HFFc6 (cell line): ENCODE results near the gene RHBDD1. TPM values are rescaled to one million over a fixed set of nuclear protein-coding genes. Genes with fewer than 3 reads are reported as not detected.

Source experiments
- DNase-seq: peaks from one replicate; pipeline ENCODE4 v3.0.0-alpha.2; 2018
- H3K27ac Mint-ChIP-seq: 2 replicates; pipeline ENCODE4 v1.8.0; 2020; ENCODE audit warnings: mild to moderate bottlenecking, mixed read lengths
- H3K27me3 Mint-ChIP-seq: 2 replicates; pipeline ENCODE4 v1.8.0; 2021; ENCODE audit warnings: mild to moderate bottlenecking, moderate library complexity, mixed read lengths; ENCODE audit not compliant: insufficient read depth
- H3K36me3 Mint-ChIP-seq: 2 replicates; pipeline ENCODE4 v1.8.0; 2021; ENCODE audit warnings: low read depth, mixed read lengths
- H3K4me1 Mint-ChIP-seq: 2 replicates; pipeline ENCODE4 v1.8.0; 2020; ENCODE audit warnings: low read depth, mixed read lengths
- H3K4me3 Mint-ChIP-seq: 2 replicates; pipeline ENCODE4 v1.8.0; 2020; ENCODE audit warnings: mild to moderate bottlenecking, moderate library complexity, mixed read lengths
- H3K9me3 Mint-ChIP-seq: 2 replicates; pipeline ENCODE4 v1.8.0; 2020; ENCODE audit warnings: mild to moderate bottlenecking, mixed read lengths
- CTCF ChIP-seq: fragments of 200-600 bp; sonication (generic); IDR thresholded peaks from 2 replicates; pipeline ENCODE4 v1.5.0; 2021; ENCODE audit warnings: antibody characterized with exemption, mild to moderate bottlenecking
- total RNA-seq, 6 experiments: library from RNA; stranded (reverse); fragmentation: NEBNext Ultra II Directional; extraction: Animal tissue kit (Norgen Biotek cat#: 25700); gene quantifications; 2 replicates in 1 of 6; 3 replicates in 5 of 6; pipeline ENCODE4 v1.2.3, GENCODE V29; 2021

The RHBDD1 gene
- total RNA-seq, 6 experiments from 2014 or later: 34.3 to 50.7 (median 42.3) TPM

GRCh38 chr2:226883296-226883795 is 47.5 kb downstream of the RHBDD1 start:
- Mint-ChIP-seq H3K9me3 (peaks cover 5% of the 10 kb centered on the region), H3K4me1 (peaks cover 59% of the 10 kb centered on the region), H3K27ac (no peak overlapping the region), H3K4me3 (no peak overlapping the region), H3K27me3 (no peaks in the 10 kb centered on the region), H3K36me3 (peaks cover 48% of the 10 kb centered on the region)
- TF ChIP-seq CTCF: no peak
- DNase-seq: no peak

- DNase-seq: no peak
These were observed 48.3 kb downstream of the RHBDD1 start for GRCh38 chr2:226884166-226884565.

GRCh38 chr2:226885769-226886435 is 50.0 kb downstream of the RHBDD1 start:
- Mint-ChIP-seq H3K36me3 (peaks cover 36% of the 10 kb centered on the region), H3K4me3 (peak overlapping the region; percentile 55; the same call in 1 of the 2 replicates), H3K27ac (peak overlapping the region; percentile 83), H3K4me1 (peaks cover 79% of the 10 kb centered on the region), H3K27me3 (no peaks in the 10 kb centered on the region), H3K9me3 (peaks cover 5% of the 10 kb centered on the region)
- TF ChIP-seq CTCF: no peak
- DNase-seq: no peak

More at GRCh38 chr2:226884166-226884565, 48.3 kb downstream of the RHBDD1 start:
- peaks cover 5% of the 10 kb centered on the region for H3K9me3 Mint-ChIP-seq
- TF ChIP-seq CTCF: no peak
- H3K4me3 Mint-ChIP-seq: no peak overlapping the region
- peaks cover 67% of the 10 kb centered on the region for H3K4me1 Mint-ChIP-seq
- H3K27me3 Mint-ChIP-seq: no peaks in the 10 kb centered on the region
- H3K27ac Mint-ChIP-seq: no peak overlapping the region
- H3K36me3 Mint-ChIP-seq: peaks cover 44% of the 10 kb centered on the region

GRCh38 chr2:226887940-226888339 is 52.1 kb downstream of the RHBDD1 start:
- Mint-ChIP-seq H3K9me3 (no peaks in the 10 kb centered on the region), H3K36me3 (peaks cover 22% of the 10 kb centered on the region), H3K27me3 (no peaks in the 10 kb centered on the region), H3K4me3 (peak overlapping the region; percentile 78), H3K27ac (peak overlapping the region; percentile 94), H3K4me1 (peaks cover 91% of the 10 kb centered on the region)
- peak; percentile 80 for DNase-seq
- no peak for TF ChIP-seq CTCF

- H3K4me1 Mint-ChIP-seq: peaks cover 92% of the 10 kb centered on the region
- H3K4me3 Mint-ChIP-seq: peak overlapping the region; percentile 78
- no peaks in the 10 kb centered on the region for H3K27me3 Mint-ChIP-seq
- peaks cover 18% of the 10 kb centered on the region for H3K36me3 Mint-ChIP-seq
- H3K27ac Mint-ChIP-seq: peak overlapping the region; percentile 94
- no peak for TF ChIP-seq CTCF
- no peaks in the 10 kb centered on the region for H3K9me3 Mint-ChIP-seq
- no peak for DNase-seq
These were observed 52.6 kb downstream of the RHBDD1 start for GRCh38 chr2:226888378-226888965.
